ENCODE measurements around the gene RBMS3.

Gene RBMS3

DNA sequence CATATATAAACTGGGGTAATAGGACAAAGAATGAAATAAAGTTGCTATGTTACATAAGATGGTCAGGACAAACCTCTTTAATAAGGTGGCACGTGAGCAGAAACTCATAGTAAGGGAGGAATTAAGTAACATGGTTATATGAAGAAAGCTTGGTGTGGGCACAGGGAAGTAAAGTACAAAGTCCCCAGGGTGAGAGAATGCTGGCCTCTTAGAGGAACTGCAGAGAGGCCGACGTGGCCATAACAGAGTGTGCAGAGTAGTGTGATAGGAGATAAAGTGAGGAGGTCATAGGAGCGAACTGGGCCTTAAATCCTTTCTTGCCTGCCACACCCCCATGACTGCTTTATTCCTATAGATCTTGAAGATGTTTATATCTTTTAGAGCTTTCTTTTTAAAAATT lies 17.4 kb upstream of the RBMS3 start:
- TF ChIP-seq POLR2A (IDR thresholded peaks at IDR 0.05; ENCODE audit: low read length) (no peak), GATA1 (IDR thresholded peaks at IDR 0.05; ENCODE audit: low read depth, low read length) (no peak)
- DNase-seq: no peak

DNA sequence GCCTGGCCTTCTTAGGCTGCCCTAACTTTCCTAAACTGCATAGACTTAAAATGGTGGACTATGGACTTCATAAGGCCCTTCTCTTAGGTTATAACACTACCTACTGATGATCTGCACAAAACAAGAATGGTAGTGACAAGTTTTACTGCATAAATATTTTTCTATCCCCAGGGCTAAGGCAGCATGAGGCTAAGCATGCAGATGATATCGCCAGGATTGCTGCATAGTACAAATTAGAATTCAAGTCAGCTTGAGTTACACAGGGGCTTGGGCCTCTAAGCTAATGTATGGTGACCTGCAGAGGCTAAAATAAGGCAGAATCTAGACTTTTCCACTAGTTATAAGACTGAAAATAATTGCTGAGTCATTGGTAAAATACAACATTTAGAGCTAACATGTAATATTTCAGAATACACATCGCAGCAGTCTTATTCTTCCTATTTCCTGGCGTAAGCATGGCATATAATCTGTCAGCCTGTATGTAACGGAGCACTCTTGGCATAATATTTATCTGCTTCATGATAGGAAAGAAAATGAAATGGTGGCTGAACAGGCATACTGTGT lies 15.3 kb upstream of the RBMS3 start:
- no peak for TF ChIP-seq GATA1 (IDR thresholded peaks at IDR 0.05; ENCODE audit: low read depth, low read length)
- TF ChIP-seq POLR2A (IDR thresholded peaks at IDR 0.05; ENCODE audit: low read length): no peak
- no peak for DNase-seq

DNA sequence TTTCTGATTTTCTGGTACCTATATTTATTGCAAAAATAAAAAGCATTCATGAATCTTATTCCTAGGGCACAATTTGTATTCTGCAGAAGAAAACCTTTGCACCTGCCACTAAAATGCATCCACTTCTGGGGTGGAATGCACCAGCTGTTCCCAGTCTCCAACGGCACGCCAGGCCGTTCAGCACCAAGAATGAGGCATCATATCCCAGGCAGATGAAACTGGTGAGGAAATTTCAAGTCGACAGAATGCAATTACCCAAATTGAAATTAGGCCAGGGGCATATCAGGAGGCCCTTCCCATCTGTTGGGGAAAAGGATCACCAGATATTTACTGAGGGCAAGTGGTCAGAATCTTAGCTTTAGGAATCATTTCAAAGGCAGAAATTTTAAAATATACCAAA lies 13.6 kb upstream of the RBMS3 start:
- no peak for DNase-seq
- TF ChIP-seq GATA1 (IDR thresholded peaks at IDR 0.05; ENCODE audit: low read depth, low read length) (no peak), POLR2A (IDR thresholded peaks at IDR 0.05; ENCODE audit: low read length) (no peak)

DNA sequence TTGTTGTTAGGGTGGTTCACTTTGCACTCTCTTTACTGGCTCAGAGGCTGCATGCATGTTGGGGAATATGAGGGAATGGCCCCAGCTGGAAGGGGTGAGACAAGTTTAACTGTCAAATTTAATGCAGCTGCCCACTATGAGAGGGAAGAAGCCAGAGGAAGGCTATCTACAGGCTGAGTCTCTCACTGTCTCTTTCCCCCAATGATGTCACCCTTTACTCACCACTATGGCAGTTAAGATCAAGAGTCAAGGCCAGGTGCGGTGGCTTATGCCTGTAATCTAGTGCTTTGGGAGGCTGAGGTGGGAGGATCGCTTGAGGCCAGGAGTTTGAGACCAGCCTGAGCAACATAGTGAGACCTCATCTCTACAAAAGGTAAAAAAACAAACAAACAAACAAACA lies 12.2 kb upstream of the RBMS3 start:
- no peak for TF ChIP-seq POLR2A (IDR thresholded peaks at IDR 0.05; ENCODE audit: low read length)
- no peak for TF ChIP-seq GATA1 (IDR thresholded peaks at IDR 0.05; ENCODE audit: low read depth, low read length)
- DNase-seq: no peak

DNA sequence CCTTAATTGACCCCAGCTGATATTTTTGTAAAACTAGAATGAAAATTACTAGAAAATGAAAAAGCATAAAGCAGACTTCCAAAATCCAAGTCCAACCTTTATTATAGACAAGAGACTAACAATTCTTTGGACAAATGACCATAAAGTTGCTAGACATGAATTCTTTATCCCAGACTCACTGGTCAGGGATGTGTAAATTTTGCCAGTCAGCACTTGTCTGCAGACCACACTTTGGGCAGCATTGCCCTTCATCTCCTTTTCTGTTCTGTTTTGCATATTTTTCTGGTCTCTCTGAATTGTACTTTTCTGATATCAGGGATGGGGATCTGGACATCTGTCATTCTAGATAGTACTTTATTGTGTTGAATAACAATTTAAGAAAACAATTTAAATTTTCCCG lies 10.1 kb upstream of the RBMS3 start:
- no peak for DNase-seq
- TF ChIP-seq GATA1 (IDR thresholded peaks at IDR 0.05; ENCODE audit: low read depth, low read length): no peak
- no peak for TF ChIP-seq POLR2A (IDR thresholded peaks at IDR 0.05; ENCODE audit: low read length)

DNA sequence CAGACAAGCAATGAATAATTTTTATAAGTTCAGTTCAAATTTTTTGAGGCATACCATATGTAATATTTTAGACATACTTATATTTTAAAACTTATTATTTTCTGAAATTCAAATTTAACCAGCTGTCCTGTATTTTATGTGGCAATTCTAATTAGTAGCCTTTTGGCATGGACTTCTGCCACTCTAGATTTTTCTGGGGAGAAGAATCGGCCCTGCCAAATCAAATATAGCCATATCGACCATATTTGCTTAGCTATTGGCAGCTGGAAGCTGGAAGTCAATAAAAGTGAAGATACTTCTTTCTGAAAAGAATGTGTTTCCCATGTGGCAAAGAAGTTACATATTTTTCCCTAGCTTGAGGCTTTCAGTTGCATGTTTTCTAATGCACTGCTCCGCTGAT lies 9.4 kb upstream of the RBMS3 start:
- no peak for TF ChIP-seq POLR2A (IDR thresholded peaks at IDR 0.05; ENCODE audit: low read length)
- no peak for TF ChIP-seq GATA1 (IDR thresholded peaks at IDR 0.05; ENCODE audit: low read depth, low read length)
- no peak for DNase-seq

DNA sequence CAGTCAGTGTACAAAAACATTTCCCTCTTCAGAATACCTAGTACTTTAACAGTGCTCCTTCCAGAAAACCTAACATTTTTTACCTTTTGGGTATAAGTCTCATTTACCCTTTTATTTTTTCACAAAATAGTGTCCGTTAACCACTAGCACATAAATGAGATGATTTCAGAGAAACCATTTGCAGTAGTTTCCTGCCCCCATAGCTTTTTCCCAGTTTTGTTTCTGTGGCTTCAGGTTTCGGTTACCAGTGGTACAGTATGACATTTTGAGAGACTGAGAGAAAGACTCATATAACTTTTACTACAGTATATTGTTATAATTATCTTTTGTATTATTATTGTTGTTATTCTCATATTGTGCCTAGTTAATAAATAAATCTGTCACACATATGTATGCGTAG lies 6.2 kb upstream of the RBMS3 start:
- no peak for DNase-seq
- no peak for TF ChIP-seq POLR2A (IDR thresholded peaks at IDR 0.05; ENCODE audit: low read length)
- TF ChIP-seq GATA1 (IDR thresholded peaks at IDR 0.05; ENCODE audit: low read depth, low read length): no peak

DNA sequence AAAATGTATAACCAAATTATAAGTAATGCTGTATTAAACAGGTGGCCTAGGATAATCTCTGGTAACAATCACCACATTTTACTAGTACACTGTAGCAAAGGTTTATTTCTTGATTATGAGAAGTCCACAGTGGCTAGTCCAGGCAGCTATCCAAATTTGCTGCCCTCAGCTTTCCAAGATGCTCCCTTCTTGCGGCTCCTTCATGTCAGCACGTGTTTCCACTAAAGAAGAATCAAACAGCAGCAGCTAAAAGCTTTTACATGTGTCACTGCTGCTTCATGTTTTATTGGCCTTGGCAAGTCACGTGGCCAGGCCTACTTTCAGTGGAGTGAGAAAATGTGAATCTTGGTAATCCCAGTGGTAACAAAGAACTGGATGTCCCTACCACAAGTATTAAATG lies 5.6 kb upstream of the RBMS3 start:
- no peak for TF ChIP-seq GATA1 (IDR thresholded peaks at IDR 0.05; ENCODE audit: low read depth, low read length)
- DNase-seq: no peak

DNA sequence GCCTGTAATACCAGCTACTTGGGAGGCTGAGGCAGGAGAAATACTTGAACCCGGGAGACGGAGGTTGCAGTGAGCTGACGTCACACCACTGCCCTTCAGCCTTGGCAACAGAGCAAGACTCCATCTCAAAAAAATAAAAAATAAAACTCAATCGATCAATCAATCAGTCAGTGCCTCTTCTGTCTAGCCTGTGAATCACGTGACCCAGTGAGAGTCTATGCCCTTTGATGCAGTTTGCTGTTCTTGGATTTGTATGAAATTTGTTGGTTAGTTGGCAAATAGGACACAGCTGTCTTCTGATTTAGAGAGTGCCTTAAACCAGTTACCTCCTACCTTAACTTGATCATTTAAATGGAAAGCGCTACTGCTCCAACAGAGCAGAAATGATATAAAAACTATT lies 3.6 kb upstream of the RBMS3 start:
- DNase-seq: no peak
- TF ChIP-seq GATA1 (IDR thresholded peaks at IDR 0.05; ENCODE audit: low read depth, low read length) (no peak), POLR2A (IDR thresholded peaks at IDR 0.05; ENCODE audit: low read length) (no peak)

DNA sequence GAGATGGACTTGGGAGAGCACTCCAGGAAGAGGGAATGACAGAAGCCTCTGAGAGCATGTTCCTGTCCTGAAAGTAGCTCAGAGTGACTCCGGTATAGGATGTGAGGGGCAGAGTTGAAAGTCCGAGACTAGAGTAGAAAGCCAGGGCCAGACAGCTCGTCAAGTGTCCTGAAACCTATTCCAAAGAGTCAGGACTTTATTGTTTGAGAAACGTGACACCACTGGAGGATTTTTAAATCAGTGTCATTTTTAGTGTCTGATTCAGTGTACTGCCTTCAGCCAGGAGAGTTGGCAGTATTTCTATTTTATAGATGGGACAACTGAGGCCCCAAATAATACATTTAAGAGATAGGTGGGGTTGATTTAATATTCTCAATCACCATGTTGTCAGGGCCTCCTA lies 1.6 kb upstream of the RBMS3 start:
- TF ChIP-seq GATA1 (IDR thresholded peaks at IDR 0.05; ENCODE audit: low read depth, low read length): no peak
- TF ChIP-seq POLR2A (IDR thresholded peaks at IDR 0.05; ENCODE audit: low read length): no peak
- DNase-seq: no peak

DNA sequence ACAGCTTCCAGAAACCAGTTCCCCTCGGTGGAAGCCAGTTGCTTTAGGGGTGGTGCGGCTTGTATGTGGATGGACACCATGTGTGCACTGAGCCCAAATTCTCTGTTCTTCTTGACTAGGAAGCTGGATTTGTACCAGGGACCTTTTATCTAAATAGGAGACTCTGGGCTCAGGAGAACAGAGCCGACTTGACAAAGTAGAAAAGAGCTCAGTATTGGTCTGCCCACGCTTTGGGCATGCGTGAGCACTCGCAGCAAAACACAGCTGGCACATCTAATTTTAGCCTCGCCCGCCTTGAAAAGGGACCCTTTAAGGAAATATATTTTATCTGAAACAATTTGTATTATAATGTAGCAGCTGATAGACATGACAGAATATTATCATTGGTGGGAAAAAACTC lies 1.1 kb upstream of the RBMS3 start:
- TF ChIP-seq GATA1 (IDR thresholded peaks at IDR 0.05; ENCODE audit: low read depth, low read length) (no peak), POLR2A (IDR thresholded peaks at IDR 0.05; ENCODE audit: low read length) (no peak)
- DNase-seq: no peak

DNA sequence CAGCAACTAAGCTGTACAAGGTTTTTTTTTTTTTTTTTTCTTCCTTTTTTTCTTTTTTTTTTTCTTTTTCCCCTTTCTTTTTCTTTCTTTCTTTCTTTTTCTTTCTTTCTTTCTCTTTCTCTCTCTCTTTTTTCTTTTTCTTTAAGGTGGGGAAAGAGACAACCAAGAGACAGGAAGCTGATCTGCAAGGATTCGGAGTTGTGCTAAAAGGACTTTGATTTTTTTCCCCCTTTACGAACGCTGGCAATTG lies 148 bp downstream of the RBMS3 start:
- no peak for DNase-seq
- TF ChIP-seq GATA1 (IDR thresholded peaks at IDR 0.05; ENCODE audit: low read depth, low read length) (no peak), POLR2A (IDR thresholded peaks at IDR 0.05; ENCODE audit: low read length) (no peak)

DNA sequence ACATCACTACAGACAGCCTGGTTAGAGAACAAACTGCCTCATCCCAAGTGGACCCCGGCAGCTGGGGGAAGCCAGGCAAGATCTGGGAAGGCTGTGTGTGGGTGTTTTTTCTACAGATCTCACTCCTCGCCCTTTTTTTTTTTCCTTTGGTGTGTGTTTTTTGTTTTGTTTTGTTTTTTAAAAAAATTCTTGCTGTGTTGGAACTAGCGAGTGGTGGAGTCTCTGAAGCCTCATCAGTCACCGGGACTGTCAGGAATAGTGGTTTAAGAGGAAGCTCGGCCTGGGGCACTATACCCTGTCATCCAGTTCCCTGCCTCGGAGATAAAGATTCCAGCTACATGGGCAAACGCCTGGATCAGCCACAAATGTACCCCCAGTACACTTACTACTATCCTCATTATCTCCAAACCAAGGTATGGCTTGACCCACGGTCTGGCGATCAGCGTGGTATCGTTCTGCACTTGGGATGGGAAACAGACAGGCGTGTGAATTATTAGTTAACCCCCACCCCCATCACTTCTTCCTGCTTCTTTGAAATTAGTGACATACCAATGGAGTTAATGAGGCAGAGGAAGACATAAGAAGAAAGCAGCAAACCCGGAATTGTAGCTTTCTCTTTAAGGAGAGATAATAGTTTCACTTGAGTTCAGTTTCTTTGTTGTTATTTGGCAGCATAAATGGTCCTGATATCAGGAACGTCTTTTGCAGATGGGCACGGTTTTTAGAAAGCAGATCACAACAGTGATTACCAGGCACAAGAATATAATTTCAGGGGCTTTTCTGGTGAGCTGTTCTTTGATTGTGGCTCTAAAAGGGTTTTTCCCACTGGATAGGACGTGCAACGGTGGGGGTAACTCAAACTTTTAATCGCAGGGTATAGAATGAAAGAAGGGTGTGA lies 722 bp downstream of the RBMS3 start:
- no peak for DNase-seq
- TF ChIP-seq GATA1 (IDR thresholded peaks at IDR 0.05; ENCODE audit: low read depth, low read length) (no peak), POLR2A (IDR thresholded peaks at IDR 0.05; ENCODE audit: low read length) (no peak)

DNA sequence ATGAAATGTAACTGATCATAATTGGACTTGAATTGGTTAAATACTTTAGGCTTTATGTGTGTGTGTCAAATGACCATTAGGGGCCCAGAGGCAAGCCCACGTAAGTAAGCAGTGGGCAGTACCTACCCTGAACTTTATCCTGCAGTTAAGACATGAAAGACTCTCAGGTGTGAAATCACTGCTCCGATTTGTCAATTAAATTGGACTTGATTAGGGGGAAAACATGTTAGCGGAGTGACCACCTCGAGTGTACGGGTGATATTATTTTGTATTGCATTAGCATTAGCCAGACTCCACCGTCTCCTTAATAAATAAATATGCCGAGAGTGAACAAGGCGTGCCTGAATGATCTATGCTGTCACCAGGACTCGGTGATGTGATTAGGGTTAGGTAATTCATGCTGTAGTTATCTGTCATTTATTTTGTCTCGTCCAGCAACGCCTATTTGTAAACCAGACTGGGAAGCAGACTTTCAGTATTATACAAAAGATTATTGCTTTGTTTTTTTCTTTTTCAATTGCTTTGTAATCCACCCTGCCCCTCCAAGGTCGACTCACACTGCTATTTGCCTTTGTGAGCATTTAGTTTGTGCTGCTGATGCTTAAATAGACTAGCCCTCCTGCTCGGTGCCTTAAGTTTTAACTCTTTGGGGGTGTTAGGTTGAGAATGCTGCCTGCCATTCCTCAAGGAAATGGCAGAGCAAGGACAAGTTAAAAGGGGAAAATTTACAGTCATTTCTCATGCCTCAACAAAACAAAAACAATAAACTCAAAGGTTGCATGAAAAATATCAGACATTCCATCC lies 1.8 kb downstream of the RBMS3 start:
- TF ChIP-seq POLR2A (IDR thresholded peaks at IDR 0.05; ENCODE audit: low read length) (no peak), GATA1 (IDR thresholded peaks at IDR 0.05; ENCODE audit: low read depth, low read length) (no peak)
- DNase-seq: no peak

Measured in erythroblast (primary cell).